ENCODE results near the gene SERINC4. TPM values are rescaled to one million over a fixed set of nuclear protein-coding genes. Genes with fewer than 3 reads are reported as not detected.
A peak's percentile ranks its signal among the peaks of the same experiment; 100 is the strongest.
"Not testable (repeated sequence)": the region's sequence is repeated elsewhere in the genome, so short reads cannot be mapped to it uniquely, and the experiment has no call there.

The SERINC4 gene
- polyA plus RNA-seq, 3 donors from 2014 or later = 0.72 to 3.4 (median 1.3) TPM

DNA sequence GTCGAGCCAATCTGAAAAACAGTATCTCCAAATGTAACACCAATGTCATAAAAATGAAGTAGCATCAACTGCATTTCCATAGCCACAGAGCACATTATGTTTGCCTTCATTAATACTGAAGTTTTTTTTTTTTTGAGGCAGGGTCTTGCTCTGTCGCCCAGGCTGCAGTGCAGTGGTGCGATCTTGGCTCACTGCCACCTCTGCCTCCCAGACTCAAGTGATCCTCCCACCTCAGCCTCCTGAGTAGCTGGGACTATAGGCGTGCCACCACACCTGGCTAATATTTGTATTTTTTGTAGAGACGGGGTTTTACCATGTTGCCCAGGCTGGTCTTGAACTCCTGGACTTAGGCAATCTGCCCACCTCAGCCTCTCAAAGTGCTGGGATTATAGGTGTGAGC lies 15.0 kb upstream of the SERINC4 start:
- not testable (repeated sequence) for H3K27me3 Mint-ChIP-seq (ENCODE audit: low read depth in 3 of 3); DNase-seq; H3K9me3 Mint-ChIP-seq; H3K4me3 Mint-ChIP-seq
- Mint-ChIP-seq H3K36me3 (peaks cover 20 to 36% (median 22%) of the 10 kb centered on the region in 3 donors), H3K4me1 (peaks cover 4 to 18% of the 10 kb centered on the region in 2 donors), H3K27ac (peak overlapping the region in 2 of 6 donors; percentile 10 to 24)

DNA sequence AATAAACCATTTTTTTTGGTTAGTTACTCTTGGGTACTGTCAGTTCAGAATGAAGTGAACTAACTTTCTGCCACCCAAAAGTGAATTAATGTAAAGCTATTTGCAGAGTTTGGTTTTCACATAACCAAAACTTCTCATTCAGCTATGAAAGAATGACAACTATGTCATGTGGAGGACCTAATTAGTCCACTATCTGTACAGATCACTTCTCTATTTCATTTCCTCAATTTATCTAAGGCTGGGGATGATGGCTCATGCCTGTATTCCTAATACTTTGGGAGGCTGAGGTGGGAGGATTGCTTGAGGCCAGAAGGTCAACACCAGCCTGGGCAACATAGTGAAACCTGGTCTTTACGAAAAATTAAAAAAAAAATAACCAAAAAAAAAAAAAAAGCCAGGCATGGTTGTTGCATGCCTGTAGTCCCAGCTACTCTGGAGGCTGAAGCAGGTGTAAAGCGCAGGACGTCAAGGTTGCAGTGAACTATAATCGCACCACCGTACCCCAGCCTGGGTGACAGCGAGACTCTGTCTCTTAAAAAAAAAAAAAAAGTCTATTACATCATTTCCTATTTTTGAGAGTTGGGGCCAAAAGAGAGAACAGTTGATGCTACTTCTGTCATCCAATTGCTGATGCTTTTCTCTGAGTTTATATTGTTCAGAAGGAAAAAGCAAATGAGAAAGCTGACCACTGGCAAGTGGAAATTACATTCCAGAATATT lies 9.1 kb upstream of the SERINC4 start:
- Mint-ChIP-seq H3K36me3 (peaks cover 19 to 53% (median 29%) of the 10 kb centered on the region in 3 donors), H3K4me1 (no peaks in the 10 kb centered on the region), H3K4me3 (no peak overlapping the region), H3K27ac (no peak overlapping the region), H3K9me3 (no peaks in the 10 kb centered on the region), H3K27me3 (ENCODE audit: low read depth in 3 of 3) (peaks cover 0 to 3% (median 0%) of the 10 kb centered on the region in 3 donors)
- no peak for DNase-seq

DNA sequence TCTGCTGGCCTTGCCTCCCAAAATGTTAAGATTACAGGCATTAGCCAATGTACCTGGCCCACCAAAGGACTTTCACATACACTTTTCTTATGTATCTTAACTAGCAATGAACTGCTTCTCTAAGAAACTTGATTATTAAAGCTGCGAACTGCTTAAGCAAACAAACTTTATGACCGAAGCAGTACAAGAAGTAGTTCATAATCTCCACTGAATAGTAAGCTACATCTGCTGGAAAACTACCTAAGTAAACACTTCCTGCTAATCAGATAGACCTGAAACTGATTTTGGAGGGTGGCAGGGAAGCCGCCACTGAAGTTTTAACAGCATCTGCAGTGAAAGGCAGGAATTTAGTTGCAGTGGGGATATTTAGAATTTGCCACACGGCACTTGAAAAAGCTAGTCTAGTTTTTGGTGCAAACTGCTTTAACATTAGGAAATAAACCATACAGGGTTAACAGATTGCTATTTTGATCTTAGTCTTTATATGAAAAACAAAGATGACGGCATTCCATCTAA lies 8.5 kb upstream of the SERINC4 start:
- Mint-ChIP-seq H3K36me3 (peaks cover 19 to 53% (median 29%) of the 10 kb centered on the region in 3 donors), H3K4me3 (no peak overlapping the region), H3K4me1 (no peaks in the 10 kb centered on the region), H3K9me3 (no peaks in the 10 kb centered on the region), H3K27me3 (ENCODE audit: low read depth in 3 of 3) (peaks cover 0 to 3% (median 0%) of the 10 kb centered on the region in 3 donors), H3K27ac (no peak overlapping the region)
- DNase-seq = no peak

DNA sequence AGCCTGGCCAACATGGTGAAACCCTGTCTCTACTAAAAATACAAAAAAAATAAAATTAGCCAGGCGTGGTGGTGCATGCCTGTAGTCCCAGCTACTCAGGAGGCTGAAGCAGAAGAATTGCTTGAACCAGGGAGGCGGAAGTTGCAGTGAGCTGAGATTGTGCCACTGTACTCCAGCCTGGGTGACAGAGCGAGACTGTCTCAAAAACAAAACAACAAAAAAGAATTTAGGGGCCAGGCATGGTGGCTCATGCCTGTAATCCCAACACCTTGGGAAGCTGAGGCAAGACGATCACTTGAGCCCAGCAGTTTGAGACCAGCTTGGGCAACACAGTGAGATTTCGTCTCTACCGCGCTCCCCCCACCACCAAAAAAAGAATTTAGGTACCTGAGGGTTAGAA lies 2.7 kb upstream of the SERINC4 start:
- Mint-ChIP-seq H3K36me3 (peaks cover 14 to 35% (median 21%) of the 10 kb centered on the region in 3 donors), H3K27me3 (ENCODE audit: low read depth in 3 of 3) (peaks cover 0 to 11% (median 5%) of the 10 kb centered on the region in 3 donors), H3K4me1 (peaks cover 33 to 36% of the 10 kb centered on the region in 2 donors), H3K27ac (peak overlapping the region in 1 of 6 donors; percentile 28)
- H3K4me3 Mint-ChIP-seq, DNase-seq, H3K9me3 Mint-ChIP-seq: not testable (repeated sequence)

DNA sequence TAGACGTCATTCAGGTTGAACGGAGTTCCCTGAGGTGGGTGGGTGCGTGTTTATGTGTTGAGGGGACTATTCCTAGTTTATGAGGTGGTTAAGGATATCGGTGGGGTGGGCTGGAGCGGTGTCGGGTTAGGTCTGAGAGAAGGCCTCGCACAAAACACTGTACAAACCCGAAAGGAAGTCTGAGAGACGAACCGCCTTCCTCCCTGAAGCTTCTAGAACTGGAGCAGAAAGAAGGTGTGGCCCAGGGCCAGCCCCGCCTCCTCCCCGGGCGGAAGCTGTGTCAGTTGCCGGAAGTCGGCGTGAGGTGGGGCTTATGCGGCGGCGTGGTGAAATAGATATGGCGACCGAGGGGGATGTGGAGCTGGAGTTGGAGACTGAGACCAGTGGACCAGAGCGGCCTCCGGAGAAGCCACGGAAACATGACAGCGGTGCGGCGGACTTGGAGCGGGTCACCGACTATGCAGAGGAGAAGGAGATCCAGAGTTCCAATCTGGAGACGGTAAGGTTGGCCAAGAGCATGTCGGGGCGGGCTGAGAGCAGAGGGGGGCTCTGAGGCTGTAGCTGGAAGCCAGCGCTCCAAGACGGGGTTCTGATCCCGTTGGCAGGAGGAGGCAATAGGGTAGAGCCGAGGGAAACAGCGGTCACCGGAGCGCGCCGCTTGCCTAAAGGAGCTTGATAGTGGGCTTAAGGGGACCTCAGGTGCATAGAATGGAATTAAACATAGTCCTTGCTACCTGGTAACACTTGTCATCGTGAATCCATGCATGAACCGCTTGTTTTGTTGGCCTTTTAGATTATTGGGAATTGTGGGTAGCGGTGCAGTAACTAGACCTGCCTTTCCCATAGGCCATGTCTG lies 494 bp upstream of the SERINC4 start, which contains the start of gene HYPK:
Gene HYPK, plus strand, starts transcription at position 314 of the 856 bp plus-strand sequence. Its CDS starts 24 bp downstream, at position 338.
- Mint-ChIP-seq H3K4me3 (peak within 1 kb of the TSS; percentile 99 to 100 (median 100)), H3K36me3 (peaks cover 11 to 23% (median 14%) of the 10 kb centered on the region in 3 donors), H3K9me3 (no peaks in the 10 kb centered on the region), H3K27me3 (ENCODE audit: low read depth in 3 of 3) (peaks cover 0 to 11% (median 8%) of the 10 kb centered on the region in 3 donors), H3K27ac (peak within 1 kb of the TSS; percentile 97 to 100 (median 99)), H3K4me1 (peaks cover 43 to 53% of the 10 kb centered on the region in 2 donors)
- peak; percentile 89 to 90 (median 89) for DNase-seq

DNA sequence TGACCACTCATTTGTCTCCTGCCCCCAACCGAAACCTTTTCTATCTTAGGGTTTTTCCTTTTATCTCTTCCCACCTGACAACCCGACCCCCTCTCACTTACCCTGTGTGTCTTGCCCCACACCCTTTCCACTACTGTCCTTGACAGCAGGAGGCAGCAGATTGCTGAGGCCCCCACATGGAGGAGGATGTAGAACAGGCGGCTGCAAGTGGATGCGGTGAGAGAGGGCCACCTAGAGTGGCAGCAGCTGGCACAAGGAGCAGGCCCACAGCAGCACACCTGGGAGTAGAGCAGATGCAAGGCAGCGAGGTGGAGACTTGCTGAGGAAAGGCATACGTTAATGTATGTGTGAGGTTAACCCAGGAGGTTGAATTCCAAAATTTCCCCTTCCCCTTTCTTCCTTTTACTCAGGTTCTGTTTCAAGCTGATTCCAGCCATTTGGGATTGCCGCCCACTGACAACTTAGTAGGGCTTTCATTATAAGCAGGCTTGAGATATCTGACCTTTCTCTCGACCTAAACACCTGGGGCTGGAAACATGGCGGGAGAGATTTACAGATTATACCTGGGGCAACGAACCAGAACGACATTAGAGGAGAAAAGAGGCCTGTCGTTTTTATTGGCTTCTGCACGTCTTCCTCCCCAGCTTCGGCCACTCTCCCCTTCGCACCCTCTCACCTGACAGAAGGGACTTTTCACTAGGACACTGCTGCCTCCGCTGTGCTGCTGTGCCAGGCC lies 643 bp downstream of the SERINC4 start:
- Mint-ChIP-seq H3K27me3 (ENCODE audit: low read depth in 3 of 3) (peaks cover 0 to 14% (median 8%) of the 10 kb centered on the region in 3 donors), H3K4me3 (peak overlapping the region in 4 of 5 donors; percentile 5 to 100 (median 86)), H3K4me1 (peaks cover 53 to 64% of the 10 kb centered on the region in 2 donors), H3K9me3 (no peaks in the 10 kb centered on the region), H3K27ac (peak overlapping the region; percentile 97 to 100 (median 99)), H3K36me3 (peaks cover 10 to 16% (median 16%) of the 10 kb centered on the region in 3 donors)
- no peak for DNase-seq

DNA sequence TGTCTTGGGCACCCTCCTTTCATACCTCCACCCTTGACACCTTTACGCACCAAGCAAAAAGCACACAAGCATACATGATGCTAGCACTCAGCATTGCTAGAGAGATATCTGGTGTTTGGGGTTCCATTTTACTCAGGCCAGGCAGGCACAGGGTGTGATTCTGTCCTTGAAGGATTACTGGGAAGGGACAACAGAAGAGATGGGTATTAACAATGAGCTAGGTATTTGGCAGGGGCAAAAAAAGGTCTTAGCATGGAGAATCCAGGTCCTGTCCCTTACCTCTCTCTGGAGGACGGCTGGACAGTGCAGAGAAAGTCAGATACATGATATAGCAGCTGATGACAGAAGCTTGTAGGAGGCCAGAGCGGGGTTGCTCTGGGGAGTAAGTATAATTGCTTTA lies 3.5 kb downstream of the SERINC4 start:
- DNase-seq = no peak
- Mint-ChIP-seq H3K27ac (peak overlapping the region in 5 of 6 donors; percentile 4 to 71 (median 21)), H3K4me3 (no peak overlapping the region), H3K36me3 (peaks cover 15 to 26% (median 22%) of the 10 kb centered on the region in 3 donors), H3K9me3 (no peaks in the 10 kb centered on the region), H3K27me3 (ENCODE audit: low read depth in 3 of 3) (peaks cover 9 to 32% (median 17%) of the 10 kb centered on the region in 3 donors), H3K4me1 (peaks cover 78 to 83% of the 10 kb centered on the region in 2 donors)

DNA sequence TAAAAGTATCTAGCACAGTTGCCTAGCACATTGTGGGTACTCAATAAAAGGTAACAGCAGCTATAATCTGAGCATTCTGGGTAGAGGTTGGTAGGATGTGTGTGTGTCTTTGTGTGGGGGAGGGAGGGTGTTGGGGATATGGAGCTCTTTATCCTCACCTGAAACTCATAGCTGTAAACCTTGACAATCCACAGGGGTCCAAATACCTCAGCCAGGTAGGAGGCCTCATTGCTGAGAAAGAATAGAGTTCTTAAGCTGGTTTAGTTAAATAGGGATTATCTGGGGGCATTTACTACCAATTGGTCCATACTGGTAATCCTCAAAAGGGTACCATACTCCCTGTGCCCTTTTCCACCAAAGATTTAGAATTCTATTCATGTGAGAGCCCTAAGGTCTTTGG lies 4.0 kb downstream of the SERINC4 start:
- H3K27me3 Mint-ChIP-seq (ENCODE audit: low read depth in 3 of 3) = peaks cover 9 to 31% (median 17%) of the 10 kb centered on the region in 3 donors
- no peak overlapping the region for H3K4me3 Mint-ChIP-seq
- H3K9me3 Mint-ChIP-seq = no peaks in the 10 kb centered on the region
- H3K4me1 Mint-ChIP-seq = peaks cover 75 to 81% of the 10 kb centered on the region in 2 donors
- peaks cover 15 to 26% (median 22%) of the 10 kb centered on the region in 3 donors for H3K36me3 Mint-ChIP-seq
- DNase-seq = no peak
- H3K27ac Mint-ChIP-seq = peak overlapping the region in 5 of 6 donors; percentile 5 to 99 (median 71)

DNA sequence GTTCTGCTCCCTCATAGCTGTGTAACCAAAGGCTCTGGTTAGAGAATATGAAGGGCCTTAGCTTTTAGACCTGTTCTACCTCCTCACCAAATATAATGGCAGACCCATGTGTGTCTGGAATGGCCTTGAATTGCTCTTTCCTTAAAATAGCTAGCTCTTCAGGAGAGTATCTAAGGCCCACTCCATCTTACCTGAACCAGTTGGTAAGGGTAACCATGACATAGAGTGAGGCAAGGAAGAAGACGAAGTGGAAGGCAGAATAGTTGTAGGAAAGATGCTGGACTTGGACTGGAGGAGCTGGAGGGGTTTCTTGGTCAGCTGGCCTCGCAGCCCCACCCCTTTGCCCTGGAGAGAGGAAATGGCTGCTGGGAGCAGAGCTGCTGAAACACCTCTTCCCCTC lies 4.8 kb downstream of the SERINC4 start:
- H3K27me3 Mint-ChIP-seq (ENCODE audit: low read depth in 3 of 3) = peaks cover 9 to 24% (median 14%) of the 10 kb centered on the region in 3 donors
- H3K4me1 Mint-ChIP-seq = peaks cover 67 to 73% of the 10 kb centered on the region in 2 donors
- no peaks in the 10 kb centered on the region for H3K9me3 Mint-ChIP-seq
- no peak for DNase-seq
- peaks cover 10 to 21% (median 17%) of the 10 kb centered on the region in 3 donors for H3K36me3 Mint-ChIP-seq
- no peak overlapping the region for H3K4me3 Mint-ChIP-seq
- peak overlapping the region; percentile 66 to 99 (median 98) for H3K27ac Mint-ChIP-seq

DNA sequence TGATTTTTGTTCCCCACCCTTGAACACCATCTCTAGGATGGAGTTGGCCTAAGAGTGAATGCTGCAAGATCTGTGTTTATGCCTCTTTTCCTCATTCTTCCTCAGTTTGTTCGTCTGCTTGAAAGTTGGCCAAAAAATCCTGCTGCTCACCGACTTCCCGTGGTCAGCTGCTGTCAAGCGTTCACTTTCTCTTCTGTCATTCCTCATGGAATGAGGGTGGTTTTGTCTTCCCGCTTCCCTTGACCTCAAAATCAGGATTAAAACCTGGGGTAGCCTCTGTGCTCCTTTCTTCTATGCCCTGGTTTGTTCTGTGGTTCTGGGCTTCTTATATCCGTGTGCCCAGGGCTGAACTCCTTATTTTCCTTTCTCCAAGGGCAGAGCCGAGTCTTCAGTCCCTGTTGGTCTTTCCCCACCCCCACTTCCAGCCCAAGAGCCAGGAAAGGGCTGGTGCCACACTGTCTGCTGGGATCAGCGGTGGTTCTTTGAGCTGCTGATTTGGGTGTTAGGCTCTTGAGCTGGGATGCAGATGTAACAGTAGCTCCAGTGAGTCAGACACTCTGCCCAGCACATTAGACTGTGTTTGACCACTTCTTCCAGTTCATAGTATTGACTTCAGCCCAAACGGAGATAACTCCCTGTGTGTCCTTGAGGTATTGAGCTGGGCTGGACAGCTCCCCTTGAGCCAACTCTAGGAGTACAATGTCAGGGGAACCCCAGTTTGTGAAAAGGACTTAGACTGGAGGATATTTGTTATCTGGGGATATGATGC lies 5.6 kb downstream of the SERINC4 start:
- Mint-ChIP-seq H3K27me3 (ENCODE audit: low read depth in 3 of 3) (peaks cover 9 to 24% (median 13%) of the 10 kb centered on the region in 3 donors), H3K27ac (peak overlapping the region; percentile 98 to 99 (median 98)), H3K4me3 (peak overlapping the region; percentile 97 to 99 (median 98)), H3K36me3 (peaks cover 10 to 20% (median 15%) of the 10 kb centered on the region in 3 donors), H3K4me1 (peaks cover 61 to 65% of the 10 kb centered on the region in 2 donors), H3K9me3 (no peaks in the 10 kb centered on the region)
- DNase-seq = no peak

DNA sequence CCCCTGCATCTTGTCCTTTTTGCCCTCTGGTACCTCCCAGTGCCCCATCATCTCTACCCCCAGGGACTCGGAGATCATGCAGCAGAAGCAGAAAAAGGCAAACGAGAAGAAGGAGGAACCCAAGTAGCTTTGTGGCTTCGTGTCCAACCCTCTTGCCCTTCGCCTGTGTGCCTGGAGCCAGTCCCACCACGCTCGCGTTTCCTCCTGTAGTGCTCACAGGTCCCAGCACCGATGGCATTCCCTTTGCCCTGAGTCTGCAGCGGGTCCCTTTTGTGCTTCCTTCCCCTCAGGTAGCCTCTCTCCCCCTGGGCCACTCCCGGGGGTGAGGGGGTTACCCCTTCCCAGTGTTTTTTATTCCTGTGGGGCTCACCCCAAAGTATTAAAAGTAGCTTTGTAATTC lies 6.4 kb downstream of the SERINC4 start:
- no peak for DNase-seq
- peaks cover 54 to 59% of the 10 kb centered on the region in 2 donors for H3K4me1 Mint-ChIP-seq
- peaks cover 9 to 22% (median 13%) of the 10 kb centered on the region in 3 donors for H3K27me3 Mint-ChIP-seq (ENCODE audit: low read depth in 3 of 3)
- peaks cover 10 to 20% (median 15%) of the 10 kb centered on the region in 3 donors for H3K36me3 Mint-ChIP-seq
- peak overlapping the region; percentile 97 to 99 (median 98) for H3K4me3 Mint-ChIP-seq
- peak overlapping the region; percentile 98 to 99 (median 98) for H3K27ac Mint-ChIP-seq
- H3K9me3 Mint-ChIP-seq = no peaks in the 10 kb centered on the region

DNA sequence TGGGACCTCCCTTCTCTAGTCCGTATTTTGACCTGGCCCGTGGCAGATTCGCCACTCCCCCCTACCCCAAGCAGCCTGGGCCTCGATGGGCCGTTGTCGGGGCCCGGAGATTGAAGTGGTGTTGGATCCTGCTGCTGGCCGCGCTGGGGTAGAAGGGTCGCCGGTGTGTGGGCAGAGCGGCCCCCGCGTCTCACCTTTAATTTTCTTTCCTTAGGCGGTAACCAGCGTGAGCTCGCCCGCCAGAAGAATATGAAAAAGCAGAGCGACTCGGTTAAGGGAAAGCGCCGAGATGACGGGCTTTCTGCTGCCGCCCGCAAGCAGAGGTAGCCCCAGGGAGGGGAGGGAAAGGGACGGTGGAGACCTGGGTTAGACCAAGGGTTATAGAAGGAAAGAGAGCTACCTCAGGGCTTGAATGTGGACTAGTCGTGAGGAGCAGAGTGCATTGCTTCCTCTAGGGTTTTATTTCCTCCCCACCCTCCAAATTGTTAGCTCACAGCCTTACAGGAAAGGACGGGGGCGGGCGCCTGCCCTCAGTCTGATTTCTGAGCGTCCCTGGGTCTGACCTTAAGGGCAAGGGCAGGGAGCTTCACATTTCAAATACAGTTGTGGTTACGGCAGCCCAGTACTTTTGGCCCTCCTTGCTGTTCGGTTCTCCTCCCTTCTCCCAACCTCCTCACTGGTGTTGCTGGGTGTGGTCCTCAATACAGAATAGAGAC lies 7.1 kb downstream of the SERINC4 start:
- Mint-ChIP-seq H3K36me3 (peaks cover 6 to 16% (median 10%) of the 10 kb centered on the region in 3 donors), H3K27me3 (ENCODE audit: low read depth in 3 of 3) (peaks cover 9 to 22% (median 13%) of the 10 kb centered on the region in 3 donors), H3K27ac (peak overlapping the region; percentile 98 to 99 (median 98)), H3K4me1 (peaks cover 50 to 53% of the 10 kb centered on the region in 2 donors), H3K4me3 (peak overlapping the region; percentile 97 to 99 (median 98)), H3K9me3 (no peaks in the 10 kb centered on the region)
- peak; percentile 23 to 30 (median 27) for DNase-seq

Data from immature natural killer cell (primary cell).